Activated T-helper 1 cell treated with Interleukin-2 at 50 U/mL for 16 hours (primary cell): Measurements from ENCODE around the gene TRAPPC10.

Experiments used
- DNase-seq: peaks from one replicate; pipeline ENCODE4 v3.0.0-alpha.2; 2020; ENCODE audit warnings: low read depth

TRAPPC10 gene

DNA sequence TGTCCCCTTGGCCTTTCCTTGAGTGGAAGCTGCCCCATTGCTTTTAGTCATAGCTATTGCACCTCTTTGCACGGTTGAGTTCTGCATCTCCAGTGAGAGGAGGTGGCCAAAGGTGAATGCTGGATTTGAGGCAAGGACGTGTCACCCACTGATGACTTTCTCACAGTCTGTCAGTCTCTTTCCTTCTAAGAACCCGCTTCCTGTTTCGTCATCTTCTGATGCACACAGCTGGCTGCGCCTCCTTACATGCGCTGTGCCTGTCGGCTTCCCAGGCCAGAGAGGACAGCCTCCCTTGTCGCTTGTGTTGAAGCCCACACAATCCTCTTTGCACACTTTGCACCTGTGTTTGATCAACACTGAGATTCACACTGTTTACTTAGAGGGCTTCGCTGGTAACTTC lies 53.3 kb downstream of the TRAPPC10 start:
- DNase-seq = peak; percentile 63

DNA sequence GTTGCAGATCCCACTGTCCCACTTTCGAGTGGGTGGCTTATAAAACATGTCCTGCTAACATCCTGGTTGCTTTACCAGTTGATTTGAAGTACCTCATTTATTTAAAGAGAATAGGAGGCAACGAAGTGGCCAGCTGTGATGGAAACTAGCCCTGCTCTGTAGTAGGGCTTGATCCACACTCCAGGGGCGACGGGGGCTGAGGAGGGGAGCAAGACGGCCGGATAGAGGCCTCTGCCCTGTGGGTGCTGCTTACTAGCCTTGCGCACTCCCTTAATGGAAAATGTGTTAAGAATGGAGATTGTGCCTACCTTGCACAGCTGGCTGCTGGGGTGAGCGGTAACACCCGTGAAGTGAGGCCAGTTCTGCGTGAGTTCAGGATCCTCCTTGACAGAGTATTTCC lies 54.0 kb downstream of the TRAPPC10 start:
- DNase-seq = no peak

DNA sequence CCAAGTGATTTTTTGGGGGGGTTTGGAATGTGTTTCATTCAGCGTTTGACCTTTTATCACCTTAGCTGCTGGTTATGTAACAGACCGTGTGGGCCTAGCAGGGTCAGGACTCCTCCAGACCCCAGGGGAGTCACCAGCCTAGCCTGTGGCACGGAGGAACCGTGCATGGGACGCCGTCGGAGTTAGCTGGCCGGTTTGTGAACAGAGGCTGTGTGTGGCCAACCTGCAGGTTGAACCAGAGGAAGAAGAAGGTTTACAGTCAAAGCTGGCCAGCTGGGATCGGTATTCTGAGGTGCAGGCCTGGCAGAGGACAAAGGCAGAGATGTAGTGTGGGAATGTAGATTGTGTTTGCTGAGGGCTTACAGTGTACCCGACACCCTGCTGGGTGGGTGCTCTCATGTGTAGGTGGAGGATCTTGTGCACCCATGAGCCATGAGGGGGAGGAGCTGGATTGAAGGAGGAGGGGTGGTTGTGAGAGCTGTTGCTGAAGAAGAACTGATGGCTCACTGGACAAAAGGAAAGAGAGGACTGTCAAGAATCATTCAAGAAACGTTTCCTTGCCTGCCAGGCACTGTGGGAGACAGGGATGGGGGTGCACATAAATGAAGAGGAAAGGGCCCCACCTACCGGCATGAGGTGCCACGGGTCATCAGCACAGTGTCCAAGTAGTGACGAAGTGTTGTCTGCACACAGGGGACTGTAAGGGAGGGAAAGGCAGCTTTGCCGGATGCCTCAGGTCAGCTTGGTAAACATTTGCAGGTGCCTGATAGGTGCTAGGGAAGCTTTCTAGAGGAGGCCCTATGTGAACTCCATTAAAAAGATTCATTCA lies 55.1 kb downstream of the TRAPPC10 start:
- DNase-seq = no peak

DNA sequence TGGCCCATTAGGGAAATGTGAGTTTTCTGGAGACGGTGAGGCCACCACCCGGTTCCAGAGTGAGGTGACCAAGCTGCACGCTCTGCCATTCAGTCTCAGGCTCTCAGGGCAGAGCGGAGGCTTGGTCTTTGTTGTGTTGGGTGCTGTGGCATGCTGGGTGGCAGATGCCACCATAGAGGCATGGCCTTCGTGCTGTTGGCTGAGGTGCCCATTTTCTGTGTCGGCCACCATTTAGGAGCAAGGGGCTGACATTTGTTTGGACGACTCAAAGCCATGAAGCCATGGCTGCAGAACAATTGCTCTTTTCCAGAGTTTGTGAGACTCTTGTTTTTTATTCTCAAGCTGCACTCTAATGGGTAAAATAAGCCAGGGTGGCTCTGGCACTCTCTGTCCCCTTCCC lies 58.3 kb downstream of the TRAPPC10 start:
- no peak for DNase-seq

DNA sequence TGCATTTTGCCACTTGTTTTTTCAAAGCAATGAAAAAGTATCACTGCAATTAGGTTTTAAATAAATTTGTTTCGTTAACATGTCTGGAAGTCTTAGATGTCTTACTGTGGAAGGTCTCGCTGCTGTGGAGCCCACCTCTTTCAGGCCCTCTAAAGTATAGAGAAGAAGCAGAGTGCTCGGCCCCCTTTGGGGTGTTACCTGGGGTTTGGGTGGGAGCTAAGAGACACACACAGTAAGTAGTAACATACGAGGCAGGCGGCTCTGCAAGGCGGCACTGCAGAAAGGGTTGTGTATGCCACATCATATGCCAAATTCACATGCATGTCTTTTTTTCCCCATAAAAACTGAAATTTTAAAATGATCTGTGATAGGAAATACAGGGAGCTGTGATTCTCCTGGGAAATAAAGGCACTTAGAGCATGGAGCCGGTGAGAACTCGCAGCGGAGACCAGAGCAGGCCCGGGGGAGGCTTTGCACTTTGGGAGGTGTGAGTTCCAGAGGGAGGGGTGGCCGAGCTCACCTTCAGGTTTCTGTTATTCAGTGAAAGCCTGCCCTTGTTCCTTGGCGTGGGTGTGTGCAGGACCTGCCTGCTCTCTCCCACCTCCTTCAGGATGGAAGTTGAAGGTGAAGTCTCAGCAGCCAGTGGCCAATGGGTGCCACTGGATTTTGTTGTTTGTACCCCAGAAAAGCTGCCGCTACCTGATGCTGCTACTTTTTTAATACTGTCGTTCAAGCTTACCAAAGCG lies 59.4 kb downstream of the TRAPPC10 start:
- no peak for DNase-seq

GRCh38 chr21:44072111-44072510 lies 60.0 kb downstream of the TRAPPC10 start:
- no peak for DNase-seq

GRCh38 chr21:44074315-44074958 lies 62.3 kb downstream of the TRAPPC10 start:
- no peak for DNase-seq

DNA sequence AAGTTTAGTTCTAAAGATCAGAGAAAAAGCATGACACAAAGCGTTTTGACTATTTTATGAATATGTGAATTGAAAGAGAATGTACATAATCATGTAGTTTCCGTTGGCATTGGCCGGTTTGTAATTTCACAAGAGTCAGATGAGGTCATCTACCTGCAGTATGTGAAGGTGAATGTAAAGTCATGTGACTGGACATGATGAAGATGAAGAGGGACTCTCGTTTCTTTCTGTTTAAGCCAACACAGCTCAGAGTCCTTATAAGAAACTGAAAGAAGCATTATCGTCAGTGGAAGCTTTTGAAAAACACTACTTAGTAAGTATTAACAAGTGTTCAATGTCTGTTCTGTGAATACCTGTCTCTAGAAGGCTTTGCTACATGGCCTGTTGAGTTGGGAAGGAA lies 64.2 kb downstream of the TRAPPC10 start:
- no peak for DNase-seq

DNA sequence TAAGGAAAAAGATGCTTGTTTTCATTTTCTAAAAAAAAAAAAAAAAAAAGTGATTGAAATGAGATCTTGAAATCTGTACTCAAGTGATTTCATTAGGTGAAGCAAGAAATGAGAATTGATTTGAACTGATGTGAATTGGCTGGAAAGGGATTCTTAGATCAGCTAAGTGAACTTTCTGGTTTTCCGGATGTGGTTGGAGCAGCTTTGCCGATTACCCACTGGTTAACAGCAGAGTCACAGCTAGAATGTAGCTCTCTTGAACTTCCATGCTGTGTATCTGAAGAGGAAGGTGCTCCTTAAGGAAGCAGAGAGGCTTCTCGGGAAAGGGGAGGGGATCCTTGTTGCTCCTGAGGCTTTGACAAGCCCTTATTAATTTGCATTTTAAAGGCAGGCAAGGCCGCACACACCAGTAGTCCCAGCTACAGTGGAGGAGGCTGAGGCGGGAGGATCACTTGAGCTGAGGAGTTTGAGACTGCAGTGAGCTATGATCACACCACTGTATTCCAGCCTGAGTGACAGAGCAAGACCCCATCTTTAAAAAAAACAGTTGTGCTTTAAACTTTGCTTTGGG lies 66.4 kb downstream of the TRAPPC10 start:
- DNase-seq = no peak

GRCh38 chr21:44079446-44079845 lies 67.3 kb downstream of the TRAPPC10 start:
- DNase-seq = no peak

GRCh38 chr21:44079846-44080245 lies 67.7 kb downstream of the TRAPPC10 start:
- DNase-seq = no peak

DNA sequence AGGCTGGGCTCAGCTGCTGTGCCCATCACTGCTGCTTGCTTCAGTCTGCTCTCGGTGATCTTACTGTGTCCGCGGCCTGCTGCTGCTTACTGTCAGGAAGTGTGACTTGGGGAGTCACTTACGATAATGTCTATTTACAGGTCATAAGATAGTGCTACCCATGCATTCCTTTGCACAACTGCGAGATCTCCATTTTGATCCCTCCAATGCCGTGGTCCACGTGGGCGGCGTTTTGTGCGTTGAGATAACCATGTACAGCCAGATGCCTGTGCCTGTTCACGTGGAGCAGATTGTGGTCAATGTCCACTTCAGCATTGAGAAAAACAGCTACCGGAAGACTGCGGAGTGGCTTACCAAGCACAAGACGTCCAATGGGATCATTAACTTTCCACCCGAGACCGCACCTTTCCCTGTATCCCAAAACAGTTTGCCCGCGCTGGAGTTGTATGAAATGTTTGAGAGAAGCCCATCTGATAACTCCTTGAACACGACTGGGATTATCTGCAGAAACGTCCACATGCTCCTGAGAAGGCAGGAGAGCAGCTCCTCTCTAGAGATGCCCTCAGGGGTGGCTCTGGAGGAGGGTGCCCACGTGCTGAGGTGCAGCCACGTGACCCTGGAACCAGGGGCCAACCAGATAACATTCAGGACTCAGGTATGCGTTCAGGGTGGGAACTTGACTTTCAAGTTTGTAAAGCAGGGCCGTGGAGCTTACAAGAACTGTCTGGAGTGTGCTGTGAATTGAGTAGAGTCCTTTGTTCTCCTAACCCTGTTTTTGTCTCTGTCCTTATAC lies 70.7 kb downstream of the TRAPPC10 start:
- DNase-seq = no peak

DNA sequence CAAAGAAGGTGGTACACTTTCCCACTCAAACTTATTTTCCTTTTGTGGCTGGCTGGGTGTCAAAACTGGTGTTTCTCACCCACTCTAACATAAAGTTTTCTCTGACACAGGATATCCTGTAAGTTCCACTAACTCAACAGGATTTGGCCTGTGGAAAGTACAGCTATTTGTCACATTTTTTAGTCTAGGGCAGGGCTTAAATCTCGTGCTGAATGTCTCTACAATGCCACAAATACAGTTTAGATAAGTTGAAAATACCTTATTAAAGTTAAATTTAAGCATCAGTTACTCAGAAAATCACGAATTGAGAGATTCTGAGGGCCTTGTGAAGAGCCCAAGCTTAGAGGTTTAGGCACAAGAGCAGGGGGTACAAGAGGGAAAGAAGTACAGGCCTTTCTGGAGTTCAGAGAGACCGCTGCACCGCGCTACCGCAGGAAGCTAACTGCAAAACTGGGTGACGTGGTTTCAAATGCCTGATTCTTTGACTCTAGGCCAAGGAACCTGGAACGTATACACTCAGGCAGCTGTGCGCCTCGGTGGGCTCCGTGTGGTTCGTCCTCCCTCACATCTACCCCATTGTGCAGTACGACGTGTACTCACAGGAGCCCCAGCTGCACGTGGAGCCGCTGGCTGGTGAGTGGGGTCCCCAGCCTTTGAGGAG lies 71.7 kb downstream of the TRAPPC10 start:
- peak; percentile 42 for DNase-seq

DNA sequence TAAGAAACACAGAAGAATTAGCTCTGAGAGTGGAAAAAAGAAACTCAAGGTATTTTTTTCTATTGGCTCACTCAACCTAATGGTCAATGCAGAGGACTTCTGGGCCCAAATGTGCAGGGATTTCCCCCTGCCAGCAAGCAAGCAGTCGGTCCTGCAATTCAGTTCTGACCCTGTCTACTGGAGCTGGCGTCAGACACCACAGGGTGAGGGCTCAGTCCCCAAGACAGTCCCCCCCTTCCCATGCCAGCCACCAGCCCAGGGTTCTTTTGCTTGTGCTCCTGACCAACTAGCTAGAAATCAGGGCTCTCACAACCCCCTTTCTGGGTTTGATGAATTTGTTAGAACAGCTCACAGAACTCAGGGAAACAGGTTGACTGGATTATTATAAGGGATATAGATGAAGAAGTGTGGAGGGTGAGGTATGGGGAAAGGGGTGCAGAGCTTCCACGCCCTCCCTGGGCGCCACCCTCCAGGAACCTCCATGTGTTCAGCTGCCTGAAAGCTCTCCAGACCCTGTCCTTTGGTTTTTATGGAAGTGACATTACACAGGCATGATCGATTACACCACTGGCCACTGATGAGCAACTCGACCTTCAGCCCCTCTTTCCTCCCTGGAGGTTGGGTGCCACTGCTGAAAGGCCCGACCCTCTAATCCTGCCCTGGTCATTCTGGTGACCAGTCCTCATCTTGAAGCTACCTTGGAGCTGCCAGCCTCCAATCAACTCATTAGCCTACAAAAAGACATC lies 72.6 kb downstream of the TRAPPC10 start:
- no peak for DNase-seq

DNA sequence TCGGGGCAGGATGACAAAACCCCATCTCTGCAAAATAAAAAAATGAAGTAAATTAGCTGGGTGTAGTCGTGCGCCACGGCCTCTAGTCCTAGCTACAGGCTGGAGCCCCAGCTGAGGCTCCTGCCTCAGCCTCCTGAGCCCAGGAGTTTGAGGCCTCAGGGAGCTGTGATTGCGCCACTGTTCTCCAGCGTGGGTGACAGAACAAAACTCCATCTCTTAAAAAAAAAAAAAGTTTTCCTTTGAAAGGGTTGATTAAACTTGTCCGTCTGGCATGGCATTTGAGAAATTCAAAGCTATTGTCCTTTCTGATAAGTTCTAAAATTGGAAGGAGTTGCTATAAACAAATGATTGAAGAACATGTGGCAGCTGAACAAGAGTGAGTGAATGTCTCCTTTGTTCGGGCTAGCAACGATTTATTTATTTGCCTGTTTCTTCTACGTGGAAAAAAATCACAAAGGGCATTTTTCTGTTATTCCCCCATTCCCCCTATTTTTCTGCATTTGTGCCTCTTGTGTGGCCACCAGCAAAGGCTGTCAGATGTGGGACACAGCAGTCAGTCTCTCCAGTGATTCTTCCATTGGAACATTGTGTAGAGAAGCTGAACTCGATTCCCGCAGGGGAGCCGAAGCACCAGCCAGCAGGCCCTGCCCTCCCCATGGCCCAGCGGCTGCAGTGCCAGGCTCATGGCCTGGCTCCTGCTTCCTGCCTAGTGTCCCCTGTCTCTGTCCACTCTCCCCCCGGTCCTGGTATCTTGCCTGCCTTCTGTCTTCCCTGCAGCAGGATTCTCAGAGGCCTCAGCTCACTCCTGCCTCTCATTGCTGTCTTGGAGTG lies 73.6 kb downstream of the TRAPPC10 start:
- DNase-seq = no peak

DNA sequence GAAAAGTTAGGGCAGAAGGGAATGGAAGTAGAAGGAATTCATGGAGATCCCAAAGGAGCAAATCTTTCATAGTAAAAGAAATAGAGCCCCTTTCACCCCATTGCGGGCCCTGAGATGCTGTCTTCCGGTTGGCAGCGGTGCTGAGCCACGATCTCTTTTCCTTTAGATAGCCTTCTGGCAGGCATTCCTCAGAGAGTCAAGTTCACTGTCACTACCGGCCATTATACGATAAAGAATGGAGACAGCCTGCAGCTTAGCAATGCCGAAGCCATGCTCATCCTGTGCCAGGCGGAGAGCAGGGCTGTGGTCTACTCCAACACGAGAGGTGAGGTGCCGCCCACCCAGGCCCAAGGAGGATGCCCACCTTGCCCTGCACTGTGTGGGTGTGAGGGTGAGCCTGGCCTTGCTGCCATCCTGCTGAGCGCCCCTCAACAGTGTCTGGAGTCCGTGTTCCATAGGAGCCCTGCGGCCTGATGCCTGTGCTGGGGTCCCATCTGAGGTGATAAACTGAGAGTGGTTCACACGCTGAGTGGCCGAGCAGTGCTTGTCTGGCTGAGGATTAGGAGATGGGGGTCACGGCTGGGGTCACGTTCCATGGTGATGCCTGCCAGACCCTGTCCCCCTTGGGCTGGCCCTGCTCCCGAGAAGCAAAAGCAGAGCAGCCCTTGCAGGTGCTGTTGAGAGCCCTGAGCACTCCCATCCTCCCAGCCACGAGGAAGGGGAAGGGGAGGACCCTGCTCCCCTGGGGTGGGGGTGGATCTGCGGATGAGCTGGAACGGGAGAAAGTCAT lies 74.7 kb downstream of the TRAPPC10 start:
- no peak for DNase-seq

GRCh38 chr21:44087426-44088400 lies 75.6 kb downstream of the TRAPPC10 start:
- DNase-seq = no peak

GRCh38 chr21:44088401-44088780 lies 76.3 kb downstream of the TRAPPC10 start:
- DNase-seq = no peak
